Stimulated activated CD4-positive, alpha-beta T cell treated with anti-CD3 and anti-CD28 coated beads, Interleukin-4, amount 100 ng/mL, for 4 hours (primary cell): Measurements from ENCODE around the gene SETDB2.

Experiments used
- DNase-seq, 2 experiments: peaks; one replicate each; pipeline ENCODE4 v3.0.0-alpha.2; 2020

SETDB2 gene

DNA sequence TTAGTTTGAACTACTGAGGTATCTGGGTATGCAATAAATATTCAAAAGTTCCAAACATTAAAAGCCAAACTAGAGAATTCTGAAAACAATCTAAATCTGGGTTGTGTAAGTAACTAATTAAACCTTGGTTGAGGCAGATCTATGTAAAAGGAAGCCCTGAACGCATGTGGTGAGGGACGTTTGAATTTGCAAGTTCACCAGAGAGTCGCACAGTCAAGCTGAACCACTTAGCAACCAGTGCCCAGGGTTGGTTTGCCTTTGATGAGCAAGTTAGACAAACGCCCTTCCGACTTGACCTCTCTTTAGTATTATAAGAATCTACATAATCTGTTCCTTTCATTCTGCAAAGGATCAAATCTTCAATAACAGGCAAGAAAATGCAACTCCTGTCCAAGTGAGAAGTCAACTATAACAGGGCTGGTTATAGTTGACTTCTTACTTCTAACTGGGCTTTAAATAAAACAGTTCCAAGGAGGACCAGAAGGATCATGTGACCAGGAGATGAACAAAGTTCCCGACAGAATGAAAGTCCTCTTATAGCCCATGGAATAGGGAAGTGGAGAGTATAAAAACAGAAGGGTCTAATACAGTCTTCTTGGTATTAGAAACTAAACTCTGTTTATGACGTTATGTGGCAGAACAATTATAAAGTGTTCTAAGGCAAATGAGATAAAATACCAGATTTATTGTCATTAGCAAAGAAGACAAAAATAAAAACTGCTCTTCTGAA lies 92.2 kb downstream of the SETDB2 start:
- DNase-seq, result no peak

DNA sequence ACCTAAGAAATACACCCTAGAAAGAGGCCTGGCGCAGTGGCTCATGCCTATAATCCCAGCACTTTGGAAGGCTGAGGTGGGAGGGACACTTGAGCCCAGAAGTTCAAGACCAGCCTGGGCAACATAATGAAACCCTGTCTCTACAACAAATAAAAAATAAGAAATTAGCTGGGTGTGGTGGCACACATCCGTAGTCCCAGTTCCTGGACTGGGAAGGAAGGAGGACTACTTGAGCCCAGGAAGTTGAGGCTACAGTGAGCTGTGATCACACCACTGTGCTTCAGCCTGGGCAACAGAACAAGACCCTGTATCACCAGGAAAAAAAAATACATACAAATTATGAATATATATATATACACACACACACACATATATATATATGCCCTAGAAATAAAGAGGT lies 94.3 kb downstream of the SETDB2 start:
- DNase-seq, result no peak

DNA sequence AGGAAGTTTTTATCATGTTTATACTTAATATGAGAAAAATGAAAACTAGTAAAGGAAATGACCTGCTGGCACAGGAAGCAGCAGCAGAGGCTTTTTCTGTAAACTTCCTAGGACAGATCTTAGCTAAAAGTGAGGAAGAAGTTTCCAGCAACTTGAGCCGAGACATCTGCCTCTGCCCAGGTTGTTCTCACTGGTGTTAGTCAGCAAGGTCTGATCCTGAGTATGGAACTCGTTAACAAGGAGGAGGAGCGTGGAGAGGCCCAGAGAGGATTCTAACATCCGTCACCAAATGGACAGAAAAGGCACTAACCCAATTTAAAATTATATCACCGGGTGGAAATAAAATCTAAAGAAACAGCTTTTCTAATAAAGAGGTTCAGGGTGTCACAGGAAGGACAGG lies 95.2 kb downstream of the SETDB2 start:
- DNase-seq, result no peak

DNA sequence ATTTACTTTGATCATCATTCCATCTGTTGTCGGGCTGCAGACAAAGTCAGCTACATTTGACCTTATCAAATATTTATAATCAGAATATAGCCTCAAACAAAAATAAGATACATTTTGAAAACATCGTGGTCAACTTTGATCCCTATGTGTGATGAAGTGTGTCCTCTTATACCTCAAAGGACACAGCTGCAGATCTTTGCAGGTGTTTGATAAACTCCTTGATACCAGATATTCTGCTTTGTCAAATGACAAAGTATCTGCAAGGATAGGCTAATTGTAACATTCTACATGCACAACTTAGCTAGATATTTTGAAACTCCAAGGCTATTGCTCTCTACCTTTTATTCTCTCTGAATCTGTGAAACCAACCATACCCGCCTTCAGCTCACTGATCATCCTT lies 95.7 kb downstream of the SETDB2 start:
- DNase-seq, result no peak

DNA sequence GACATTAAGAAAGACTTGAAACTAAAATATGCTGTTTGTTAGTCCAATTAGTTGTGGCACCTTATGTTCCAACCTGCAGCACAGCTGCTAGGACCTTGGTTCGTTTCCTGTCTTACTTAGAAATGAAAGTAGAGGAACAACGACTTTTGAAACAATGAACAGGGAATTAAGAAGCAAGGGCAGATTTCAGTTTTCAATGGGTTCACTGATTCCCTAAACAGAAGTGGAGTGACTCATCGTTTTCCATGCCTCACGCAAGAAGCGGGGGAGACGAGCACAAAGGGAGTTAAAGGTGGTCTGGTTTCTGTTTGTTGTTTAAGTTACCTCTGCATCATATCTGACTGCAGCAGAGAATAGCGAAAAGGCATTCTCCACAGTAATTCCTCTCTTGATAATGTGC lies 96.5 kb downstream of the SETDB2 start:
- DNase-seq, result peak in 1 of 2 experiments; percentile 42

DNA sequence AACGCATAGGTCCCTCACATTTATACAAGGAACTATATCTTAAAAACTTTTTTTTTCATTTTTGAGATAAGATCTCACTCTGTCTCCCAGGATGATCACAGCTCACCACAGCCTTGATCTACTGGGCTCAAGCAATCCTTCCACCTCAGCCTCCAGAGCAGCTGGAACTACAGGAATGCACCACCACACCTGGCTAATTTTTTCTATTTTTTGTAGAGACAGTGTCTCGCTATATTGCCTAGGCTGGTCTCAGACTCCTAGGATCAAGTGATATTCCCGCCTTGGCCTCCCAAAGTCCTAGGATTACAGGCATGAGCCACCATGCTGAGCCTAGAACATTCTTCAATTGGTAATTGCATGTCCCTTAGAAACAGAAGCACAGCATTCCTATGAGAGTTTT lies 99.6 kb downstream of the SETDB2 start:
- no peak for DNase-seq
